ENCODE data around the gene TSC1. TPM values are rescaled to one million over a fixed set of nuclear protein-coding genes. Genes with fewer than 3 reads are reported as not detected.
A peak's percentile ranks its signal among the peaks of the same experiment; 100 is the strongest.

The TSC1 gene
- 68.4 and 81.3 TPM in 2 replicates for total RNA-seq

GRCh38 chr9:132944294-132945185 is at the start of gene TSC1:
Gene TSC1, minus strand, starts transcription at chr9:132944616. Its CDS starts 15,744 bp downstream, at chr9:132928872.
- Histone ChIP-seq H3K36me3 (ENCODE audit: insufficient read depth, low read length) (no peaks in the 10 kb centered on the region), H3K79me2 (ENCODE audit: insufficient read depth, low read length) (peaks cover 49% of the 10 kb centered on the region), H3K9me3 (ENCODE audit: low read depth, low read length) (no peaks in the 10 kb centered on the region), H3K4me1 (ENCODE audit: insufficient read depth, low read length) (peaks cover 31% of the 10 kb centered on the region), H3K27ac (ENCODE audit: low read depth, low read length) (peak within 1 kb of the TSS; percentile 97), H2AFZ (ENCODE audit: low read length) (peak within 1 kb of the TSS; percentile 92), H3K4me3 (ENCODE audit: insufficient read depth, low read length) (peak within 1 kb of the TSS; percentile 99), H3K27me3 (ENCODE audit: insufficient read depth, low read length) (no peaks in the 10 kb centered on the region), H4K20me1 (ENCODE audit: insufficient read depth, low read length) (peaks cover 23% of the 10 kb centered on the region), H3K4me2 (ENCODE audit: insufficient read depth, low read length) (peak within 1 kb of the TSS; percentile 93)
- no peak for TF ChIP-seq CTCF (IDR thresholded peaks at IDR 0.05; ENCODE audit: extremely low read depth, low read depth, low read length)
- peak; percentile 96 for DNase-seq (ENCODE audit: insufficient read length, low spot score, missing footprints)

GRCh38 chr9:132993511-132993939 is 49.1 kb upstream of the TSC1 start:
- no peak for TF ChIP-seq CTCF (IDR thresholded peaks at IDR 0.05; ENCODE audit: extremely low read depth, low read depth, low read length)
- Histone ChIP-seq H3K4me3 (ENCODE audit: insufficient read depth, low read length) (no peak overlapping the region), H3K4me1 (ENCODE audit: insufficient read depth, low read length) (peaks cover 6% of the 10 kb centered on the region), H4K20me1 (ENCODE audit: insufficient read depth, low read length) (no peaks in the 10 kb centered on the region), H3K27me3 (ENCODE audit: insufficient read depth, low read length) (peaks cover 44% of the 10 kb centered on the region), H3K79me2 (ENCODE audit: insufficient read depth, low read length) (no peaks in the 10 kb centered on the region), H3K36me3 (ENCODE audit: insufficient read depth, low read length) (no peaks in the 10 kb centered on the region), H3K4me2 (ENCODE audit: insufficient read depth, low read length) (no peak overlapping the region), H2AFZ (ENCODE audit: low read length) (no peak overlapping the region), H3K9me3 (ENCODE audit: low read depth, low read length) (no peaks in the 10 kb centered on the region), H3K27ac (ENCODE audit: low read depth, low read length) (no peak overlapping the region)
- DNase-seq (ENCODE audit: insufficient read length, low spot score, missing footprints), result no peak

- Histone ChIP-seq H3K79me2 (ENCODE audit: insufficient read depth, low read length) (no peaks in the 10 kb centered on the region), H3K36me3 (ENCODE audit: insufficient read depth, low read length) (no peaks in the 10 kb centered on the region), H3K4me2 (ENCODE audit: insufficient read depth, low read length) (no peak overlapping the region), H3K27me3 (ENCODE audit: insufficient read depth, low read length) (peaks cover 42% of the 10 kb centered on the region), H4K20me1 (ENCODE audit: insufficient read depth, low read length) (no peaks in the 10 kb centered on the region), H3K4me1 (ENCODE audit: insufficient read depth, low read length) (no peaks in the 10 kb centered on the region), H3K4me3 (ENCODE audit: insufficient read depth, low read length) (no peak overlapping the region), H3K27ac (ENCODE audit: low read depth, low read length) (no peak overlapping the region), H3K9me3 (ENCODE audit: low read depth, low read length) (no peaks in the 10 kb centered on the region), H2AFZ (ENCODE audit: low read length) (no peak overlapping the region)
- no peak for TF ChIP-seq CTCF (IDR thresholded peaks at IDR 0.05; ENCODE audit: extremely low read depth, low read depth, low read length)
- DNase-seq (ENCODE audit: insufficient read length, low spot score, missing footprints), result no peak
Measured at GRCh38 chr9:132991351-132992300, 47.2 kb upstream of the TSC1 start.

All from osteoblast (primary cell).